IPS-18c (cell line): ENCODE data around the gene NOS2.
"Not testable (repeated sequence)": the region's sequence is repeated elsewhere in the genome, so short reads cannot be mapped to it uniquely, and the experiment has no call there.

Experiments
- H3K4me3 ChIP-seq: 2 replicates; pipeline ENCODE4 v1.7.0; 2013; ENCODE audit warnings: low read depth, mild to moderate bottlenecking, low read length, moderate library complexity; ENCODE audit not compliant: insufficient read depth
- H3K9me3 ChIP-seq: one replicate; pipeline ENCODE4 v1.6.1; 2013; ENCODE audit warnings: mild to moderate bottlenecking, low read length, moderate library complexity; ENCODE audit not compliant: control insufficient read depth, insufficient read depth

Gene NOS2

DNA sequence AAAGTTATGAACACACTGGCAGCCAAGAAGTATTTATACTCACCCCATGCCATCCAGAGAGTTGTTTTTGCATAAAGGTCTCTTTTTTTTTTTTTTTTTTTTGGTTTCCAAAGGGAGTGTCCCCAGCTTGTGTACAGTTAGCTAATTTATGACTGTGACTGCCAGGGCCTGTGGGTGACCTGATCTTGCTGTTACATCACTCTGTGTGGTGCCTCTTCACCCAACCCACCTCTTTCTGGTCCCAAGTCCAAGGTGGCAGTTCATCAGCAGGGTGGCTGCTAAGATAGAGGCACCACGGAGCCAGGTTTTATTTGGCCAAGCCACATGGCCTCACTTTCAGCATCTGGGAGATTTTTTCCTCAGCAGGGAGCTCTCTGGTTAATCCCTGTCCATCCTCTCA is at the start of gene NOS2:
TSS of gene NOS2 (minus strand) at position 8 of the 400 bp plus-strand sequence. CDS start 1,720 bp downstream, outside the sequence.
- no peaks in the 10 kb centered on the region for H3K9me3 ChIP-seq
- no peak within 1 kb of the TSS for H3K4me3 ChIP-seq

DNA sequence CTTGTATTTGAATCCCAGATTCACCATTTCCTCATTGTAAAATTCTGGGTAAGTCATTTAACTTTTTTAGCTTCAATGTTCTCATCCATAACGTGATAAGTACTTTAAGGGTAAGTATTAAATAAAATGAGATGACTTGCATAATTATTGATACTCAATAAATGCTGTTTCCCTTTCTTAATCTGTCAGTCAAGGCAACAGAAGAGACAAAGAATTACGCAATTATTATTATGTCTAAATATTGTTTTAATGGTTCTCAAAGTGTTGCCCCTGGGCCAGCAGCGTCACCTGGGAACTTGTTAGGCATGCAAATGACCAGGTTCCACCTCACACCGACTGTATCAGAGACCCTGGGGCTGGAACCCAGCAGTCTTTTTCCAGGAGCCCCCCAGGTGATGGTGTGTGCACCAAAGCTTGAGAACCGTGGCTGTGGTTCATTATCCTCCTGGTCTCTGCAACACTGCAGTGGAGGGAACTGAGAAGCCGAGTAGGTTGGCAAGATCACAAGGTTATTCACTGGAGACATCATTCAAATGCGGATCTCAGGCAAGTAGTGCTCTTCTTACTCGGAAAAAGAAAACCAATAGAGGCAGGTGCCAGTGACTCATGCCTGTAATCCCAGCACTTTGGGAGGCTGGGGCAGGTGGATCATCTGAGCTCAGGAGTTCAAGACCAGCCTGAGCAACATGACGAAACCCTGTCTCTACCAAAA is 49.3 kb upstream of the NOS2 start:
- Histone ChIP-seq H3K9me3 (no peaks in the 10 kb centered on the region), H3K4me3 (no peak overlapping the region)

DNA sequence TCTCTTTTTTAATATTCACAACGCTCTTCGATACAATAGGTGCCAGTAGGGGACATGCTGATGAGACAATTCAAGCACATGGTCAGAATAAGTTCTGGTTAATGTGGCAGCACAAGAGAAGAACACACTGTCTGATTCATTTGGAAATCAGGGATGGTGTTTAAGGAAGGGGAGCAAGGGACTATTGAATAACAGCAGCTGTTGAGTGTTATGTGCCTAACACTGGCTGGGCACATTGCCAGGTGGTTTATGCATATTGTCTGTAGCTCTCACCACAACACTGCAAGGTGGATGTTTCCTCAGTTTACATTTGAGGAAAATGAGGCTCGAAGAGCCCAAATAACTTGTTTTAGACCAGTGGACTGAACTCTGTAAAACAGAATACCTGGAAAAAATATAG is 48.6 kb upstream of the NOS2 start:
- Histone ChIP-seq H3K4me3 (no peak overlapping the region), H3K9me3 (no peaks in the 10 kb centered on the region)

DNA sequence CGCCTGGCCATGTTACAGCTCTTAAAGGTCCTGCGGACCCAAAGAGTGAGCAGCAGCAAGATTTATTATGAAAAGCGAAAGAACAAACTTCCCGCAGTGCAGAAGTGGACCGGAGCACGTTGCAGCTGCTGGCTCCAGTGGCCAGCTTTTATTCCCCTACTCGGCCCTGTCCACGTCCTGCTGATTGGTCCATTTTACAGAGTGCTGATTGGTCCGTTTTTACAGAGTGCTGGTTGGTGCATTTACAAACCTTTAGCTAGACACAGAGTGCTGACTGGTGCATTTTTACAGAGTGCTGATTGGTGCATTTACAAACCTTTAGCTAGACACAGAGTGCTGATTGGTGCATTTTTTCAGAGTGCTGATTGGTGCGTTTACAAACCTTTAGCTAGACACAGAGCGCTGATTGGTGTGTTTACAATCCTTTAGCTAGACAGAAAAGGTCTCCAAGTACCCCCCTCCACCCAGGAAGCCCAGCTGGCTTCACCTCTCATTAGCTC is 46.5 kb upstream of the NOS2 start:
- H3K9me3 ChIP-seq, H3K4me3 ChIP-seq: not testable (repeated sequence)

DNA sequence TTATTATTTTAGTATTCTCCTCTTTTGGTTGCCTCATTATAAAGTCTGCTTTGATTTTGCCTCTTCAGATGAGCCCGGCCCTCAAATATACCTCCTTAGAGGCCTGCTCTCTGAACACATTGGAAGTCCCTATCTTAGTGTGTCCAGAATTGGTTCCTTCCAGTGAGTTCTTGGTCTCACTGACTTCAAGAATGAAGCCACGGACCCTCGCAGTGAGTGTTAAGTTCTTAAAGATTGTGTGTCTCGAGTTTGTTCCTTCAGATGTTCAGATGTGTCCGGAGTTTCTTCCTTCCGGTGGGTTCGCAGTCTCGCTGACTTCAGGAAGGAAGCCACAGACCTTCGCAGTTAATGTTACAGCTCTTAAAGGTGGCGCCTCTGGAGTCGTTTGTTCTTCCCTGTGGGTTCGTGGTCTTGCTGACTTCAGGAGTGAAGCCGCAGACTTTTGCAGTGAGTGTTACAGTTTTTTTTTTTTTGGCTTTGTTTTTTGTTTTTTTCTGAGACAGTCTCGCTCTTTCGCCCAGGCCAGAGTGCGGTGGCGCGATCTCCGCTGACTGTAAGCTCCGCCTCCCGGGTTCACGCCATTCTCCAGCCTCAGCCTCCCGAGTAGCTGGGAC is 45.8 kb upstream of the NOS2 start:
- H3K9me3 ChIP-seq, result no peaks in the 10 kb centered on the region
- no peak overlapping the region for H3K4me3 ChIP-seq

DNA sequence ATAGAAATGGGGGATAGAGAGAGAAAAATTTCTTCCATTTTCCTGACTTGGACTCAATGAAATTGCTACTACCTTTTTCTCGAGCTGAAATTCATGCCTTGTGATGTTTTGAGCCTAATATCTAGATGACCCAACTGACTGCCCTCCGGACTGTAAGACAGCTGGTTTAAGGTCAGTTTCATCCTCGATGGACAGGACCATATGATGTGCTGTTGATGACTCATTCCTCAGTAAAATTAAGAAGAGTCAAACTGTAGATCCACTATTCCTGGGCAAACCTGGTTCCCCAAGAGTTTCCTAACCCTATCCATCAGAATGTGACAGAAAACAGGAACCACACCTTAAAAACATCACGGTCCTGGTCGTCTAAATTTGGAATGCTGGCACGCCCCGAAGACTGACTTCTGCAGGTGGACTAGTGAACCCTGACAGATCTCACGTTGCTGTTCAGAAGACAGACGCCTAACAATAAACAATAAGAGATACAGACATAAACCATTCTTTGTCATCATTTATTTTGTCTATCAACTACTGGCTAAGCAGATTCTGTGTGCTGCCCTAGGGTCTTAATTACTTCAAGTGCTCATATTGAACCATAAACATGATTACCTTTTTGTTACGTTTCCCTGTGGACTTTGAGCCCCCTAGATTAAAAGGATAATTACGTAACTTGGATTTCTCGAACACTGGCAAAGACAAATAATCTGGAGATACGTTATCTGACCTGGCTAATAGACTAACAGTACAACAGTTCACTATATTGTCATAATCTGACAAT is 45.1 kb upstream of the NOS2 start:
- Histone ChIP-seq H3K9me3 (no peaks in the 10 kb centered on the region), H3K4me3 (no peak overlapping the region)

DNA sequence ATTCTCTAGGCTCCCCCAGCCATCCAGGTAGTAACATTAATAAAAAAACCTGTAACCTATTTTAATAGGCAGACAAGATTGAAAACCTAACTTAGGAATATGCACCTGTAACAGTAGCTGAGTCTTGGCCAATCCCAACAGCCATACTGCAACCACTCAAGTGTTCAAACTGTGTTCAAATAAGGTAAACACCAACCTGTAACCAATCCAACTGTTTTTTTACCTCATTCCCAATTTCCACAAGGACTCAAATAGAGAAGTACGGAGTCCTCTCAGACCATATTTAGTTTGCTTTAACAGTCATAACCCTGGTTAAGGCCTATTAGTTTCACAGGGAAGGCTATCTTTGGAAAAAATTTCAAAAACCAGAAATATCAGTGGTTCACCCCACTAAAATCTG is 40.4 kb upstream of the NOS2 start:
- Histone ChIP-seq H3K4me3 (no peak overlapping the region), H3K9me3 (no peaks in the 10 kb centered on the region)

DNA sequence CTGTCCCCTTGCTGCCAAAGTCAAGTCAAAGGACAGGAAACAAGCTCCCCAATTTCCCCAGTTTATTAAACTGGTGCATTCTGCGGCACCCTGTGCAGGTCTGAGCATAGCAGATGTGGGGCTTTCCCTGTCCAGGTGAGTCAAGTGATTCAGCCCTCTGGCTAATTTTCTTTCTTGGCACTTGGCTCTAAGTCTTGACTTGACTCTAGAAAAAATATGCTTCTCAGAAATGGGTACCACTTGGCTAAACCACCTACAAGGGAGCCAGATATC is 40.0 kb upstream of the NOS2 start:
- H3K4me3 ChIP-seq, H3K9me3 ChIP-seq: not testable (repeated sequence)

DNA sequence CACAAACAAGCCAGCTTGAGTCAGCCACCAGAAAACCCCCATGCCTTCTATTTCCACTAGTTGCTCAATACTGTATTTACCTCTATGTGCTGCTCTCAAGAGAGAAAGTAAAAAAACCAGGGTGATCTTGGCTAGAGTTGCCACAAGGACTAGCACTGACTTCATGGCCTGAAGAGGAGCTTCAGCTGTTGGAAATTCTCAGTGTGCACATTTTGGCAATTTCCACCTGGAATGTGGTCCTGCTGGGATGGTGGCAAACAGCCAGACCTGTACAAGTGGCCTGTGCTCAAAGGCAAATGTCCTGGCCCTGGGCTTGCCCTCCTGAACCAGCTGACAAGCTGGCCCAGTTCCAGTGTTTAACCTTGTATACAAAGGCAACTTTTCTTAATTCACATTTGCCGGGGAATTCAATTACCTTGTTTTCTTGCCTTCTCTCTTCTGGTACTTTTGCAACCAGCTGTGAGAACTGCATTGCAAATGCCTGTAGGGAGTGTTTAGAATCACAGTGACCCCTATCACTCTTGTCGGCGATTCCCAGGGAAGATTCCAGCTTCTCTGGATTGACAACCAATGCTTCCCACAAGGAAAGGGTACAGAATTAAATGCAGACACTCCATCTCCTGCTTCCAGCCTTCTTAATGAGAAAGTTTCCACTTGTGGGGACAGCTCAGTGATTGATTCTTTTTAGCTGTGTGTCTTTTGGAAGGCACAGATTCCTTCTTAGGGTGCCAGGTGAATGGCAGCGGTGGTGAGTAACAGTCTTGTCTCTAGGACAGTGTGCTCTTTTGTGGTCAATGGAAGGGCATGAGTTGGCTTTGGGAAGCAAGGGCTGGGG is 39.5 kb upstream of the NOS2 start:
- H3K4me3 ChIP-seq, H3K9me3 ChIP-seq: not testable (repeated sequence)

DNA sequence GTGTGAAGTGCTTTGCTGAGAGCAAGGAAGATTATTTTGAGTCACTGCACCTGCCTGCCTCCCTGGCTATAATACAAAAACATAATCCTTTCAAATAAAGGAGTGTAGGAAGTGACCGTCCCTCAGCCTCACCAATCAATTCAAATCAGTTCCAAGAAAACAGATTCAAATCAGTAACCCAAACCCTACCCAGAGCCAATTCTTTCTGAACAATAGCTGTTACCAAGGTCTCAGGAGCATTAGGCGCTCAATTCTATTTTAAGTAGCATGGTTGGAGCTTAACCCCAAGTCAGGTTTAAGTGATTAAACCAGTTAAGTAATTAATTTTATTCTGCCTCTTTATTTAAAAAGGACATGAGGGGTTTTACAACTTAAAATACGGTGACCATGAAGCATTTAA is 38.3 kb upstream of the NOS2 start:
- not testable (repeated sequence) for H3K4me3 ChIP-seq, H3K9me3 ChIP-seq

DNA sequence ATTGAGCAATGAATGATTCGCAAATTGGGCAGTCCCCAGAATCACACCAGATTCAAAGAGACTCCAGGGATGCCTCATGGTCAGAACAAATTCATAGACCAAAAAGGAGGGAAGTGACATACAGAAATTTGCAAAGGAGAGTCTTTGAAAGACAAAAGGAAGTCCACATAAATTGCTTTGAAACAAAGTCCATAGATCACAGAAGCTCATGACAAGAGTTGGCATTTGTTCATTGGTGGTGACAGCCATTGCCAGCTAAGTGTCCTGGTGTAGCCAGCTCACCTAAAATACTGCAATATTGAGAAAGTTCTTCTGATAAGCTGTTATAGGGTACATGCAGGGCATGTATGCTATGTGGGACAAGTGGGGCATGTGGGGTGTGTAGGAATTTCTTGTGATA is 37.4 kb upstream of the NOS2 start:
- not testable (repeated sequence) for H3K4me3 ChIP-seq, H3K9me3 ChIP-seq

DNA sequence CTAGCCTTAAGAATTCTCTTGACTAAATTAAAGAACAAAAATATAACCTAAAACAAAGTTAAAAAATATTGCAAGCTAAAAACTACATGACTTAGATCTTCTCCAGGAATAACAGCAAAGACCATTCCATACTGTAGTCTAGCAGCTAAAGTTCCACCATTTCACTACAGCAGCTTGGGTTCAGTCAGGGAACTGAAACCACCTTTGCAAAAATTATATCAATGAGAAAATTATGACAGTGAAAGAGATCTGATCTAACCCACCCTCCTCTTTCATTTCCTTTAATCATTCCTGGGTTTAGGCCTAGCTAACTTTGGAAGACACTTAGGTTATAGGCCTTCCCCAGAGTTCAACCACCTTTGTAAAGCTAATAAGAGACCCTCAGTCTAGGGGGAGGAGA is 36.3 kb upstream of the NOS2 start:
- H3K4me3 ChIP-seq, result no peak overlapping the region
- no peaks in the 10 kb centered on the region for H3K9me3 ChIP-seq

DNA sequence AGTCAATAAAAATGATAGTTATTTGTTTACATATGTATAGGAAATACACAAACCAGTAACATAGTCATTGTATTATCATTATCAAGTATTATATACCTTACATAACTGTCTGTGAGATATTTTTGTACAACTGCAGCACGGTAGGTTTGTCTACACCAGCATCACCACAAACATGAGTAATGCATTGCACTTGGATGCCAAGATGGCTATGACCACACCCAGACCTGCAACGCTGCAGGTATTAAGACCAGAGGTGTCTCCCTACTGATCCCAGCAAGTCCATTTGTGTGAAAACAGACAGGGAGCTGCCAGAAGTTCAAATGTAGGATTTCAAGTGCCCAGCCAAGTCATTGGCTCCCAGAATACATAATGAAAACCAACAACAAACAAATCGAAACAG is 34.2 kb upstream of the NOS2 start:
- no peak overlapping the region for H3K4me3 ChIP-seq
- H3K9me3 ChIP-seq, result no peaks in the 10 kb centered on the region

DNA sequence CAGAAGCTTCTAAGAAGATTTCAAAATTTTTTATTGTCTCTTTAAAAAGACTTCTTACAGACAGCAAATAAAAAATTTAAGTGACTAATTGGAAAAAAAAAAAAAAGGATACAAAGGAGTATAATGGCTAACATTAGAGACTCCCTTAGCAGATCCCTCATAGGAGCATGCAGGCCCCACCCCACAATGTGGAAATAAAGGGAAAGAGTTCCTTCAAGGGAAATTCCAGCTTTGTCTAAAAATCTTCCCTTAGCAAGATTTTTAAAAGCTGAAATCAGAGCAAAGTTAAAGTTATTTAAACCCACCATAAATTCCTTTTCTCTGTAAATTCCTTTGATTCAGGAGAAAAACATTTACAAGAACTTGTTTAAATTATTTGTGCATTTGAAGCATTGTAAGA is 32.5 kb upstream of the NOS2 start:
- Histone ChIP-seq H3K9me3 (no peaks in the 10 kb centered on the region), H3K4me3 (no peak overlapping the region)

DNA sequence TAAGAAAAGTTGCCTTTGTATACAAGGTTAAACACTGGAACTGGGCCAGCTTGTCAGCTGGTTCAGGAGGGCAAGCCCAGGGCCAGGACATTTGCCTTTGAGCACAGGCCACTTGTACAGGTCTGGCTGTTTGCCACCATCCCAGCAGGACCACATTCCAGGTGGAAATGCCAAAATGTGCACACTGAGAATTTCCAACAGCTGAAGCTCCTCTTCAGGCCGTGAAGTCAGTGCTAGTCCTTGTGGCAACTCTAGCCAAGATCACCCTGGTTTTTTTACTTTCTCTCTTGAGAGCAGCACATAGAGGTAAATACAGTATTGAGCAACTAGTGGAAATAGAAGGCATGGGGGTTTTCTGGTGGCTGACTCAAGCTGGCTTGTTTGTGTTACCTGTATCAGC is 29.6 kb upstream of the NOS2 start:
- not testable (repeated sequence) for H3K9me3 ChIP-seq, H3K4me3 ChIP-seq

DNA sequence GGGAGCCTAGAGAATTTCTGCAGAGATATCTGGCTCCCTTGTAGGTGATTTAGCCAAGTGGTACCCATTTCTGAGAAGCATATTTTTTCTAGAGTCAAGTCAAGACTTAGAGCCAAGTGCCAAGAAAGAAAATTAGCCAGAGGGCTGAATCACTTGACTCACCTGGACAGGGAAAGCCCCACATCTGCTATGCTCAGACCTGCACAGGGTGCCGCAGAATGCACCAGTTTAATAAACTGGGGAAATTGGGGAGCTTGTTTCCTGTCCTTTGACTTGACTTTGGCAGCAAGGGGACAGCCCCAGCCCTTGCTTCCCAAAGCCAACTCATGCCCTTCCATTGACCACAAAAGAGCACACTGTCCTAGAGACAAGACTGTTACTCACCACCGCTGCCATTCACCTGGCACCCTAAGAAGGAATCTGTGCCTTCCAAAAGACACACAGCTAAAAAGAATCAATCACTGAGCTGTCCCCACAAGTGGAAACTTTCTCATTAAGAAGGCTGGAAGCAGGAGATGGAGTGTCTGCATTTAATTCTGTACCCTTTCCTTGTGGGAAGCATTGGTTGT is 28.9 kb upstream of the NOS2 start:
- H3K9me3 ChIP-seq, H3K4me3 ChIP-seq: not testable (repeated sequence)

DNA sequence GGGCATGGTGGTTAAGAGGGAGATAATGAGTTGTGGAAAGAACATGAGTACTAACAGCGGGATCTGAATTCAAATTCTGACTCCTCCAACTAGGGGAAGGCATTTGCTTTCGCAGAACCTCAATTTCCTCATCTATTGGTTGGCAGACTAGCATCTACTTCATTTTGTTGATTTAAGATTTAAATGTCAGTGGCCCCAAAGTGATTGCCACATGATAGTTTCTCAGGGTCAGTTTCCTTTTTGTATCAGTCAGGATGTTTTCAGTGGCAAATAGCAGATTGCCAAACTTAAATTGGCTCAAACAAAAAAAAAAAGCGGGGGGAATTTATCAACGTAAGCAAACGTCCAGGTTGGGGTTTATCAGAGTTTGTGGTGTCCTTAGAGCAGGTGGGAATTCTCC is 25.1 kb upstream of the NOS2 start:
- peaks cover 11% of the 10 kb centered on the region for H3K9me3 ChIP-seq
- H3K4me3 ChIP-seq, result no peak overlapping the region
